HepG2 (cell line): Measurements from ENCODE around the gene LORICRIN. TPM values are rescaled to one million over a fixed set of nuclear protein-coding genes. Genes with fewer than 3 reads are reported as not detected.

ENCODE experiments used
- ATAC-seq: fragments of 200-7000 bp; cut with Tn5 transposase; 3 replicates; pipeline ENCODE4 v1.9.1; 2020; ENCODE audit warnings: mild to moderate bottlenecking, moderate library complexity
- BruUV-seq: library from RNA; stranded (reverse); fragments of 400-500 nt; replicated peaks from 2 replicates; lab custom pipeline; 2021; lab: Mats Ljungman, UMichigan
- CTCF ChIA-PET: fragments of 300-600 bp; formaldehyde crosslinking; extraction: SDS; loops from one replicate; lab custom pipeline; 2021; ENCODE audit warnings: low total read pairs, inconsistent platforms, low intra/inter-chr PET ratio; lab: Yijun Ruan, JAX
- POLR2A ChIA-PET: fragments of 350-600 bp; sonication (Branson Sonifier 250); formaldehyde crosslinking; loops from one replicate; lab custom pipeline; 2020; ENCODE audit warnings: antibody characterized with exemption, inconsistent platforms; lab: Yijun Ruan, JAX
- DNase-seq: peaks from one replicate; pipeline ENCODE4 v3.0.0-alpha.2; 2015; ENCODE audit warnings: low spot score
- FAIRE-seq: peaks from 3 replicates; lab custom pipeline; 2011; peaks lifted over from hg19 to GRCh38; lab: Jason Lieb, UNC
- H2AFZ ChIP-seq: one replicate; pipeline ENCODE4 v1.6.1; 2011; ENCODE audit warnings: low read length, inconsistent platforms
- H3K27ac ChIP-seq: fragments of 300-600 bp; 3 replicates; pipeline ENCODE4 v1.8.0; 2011; ENCODE audit warnings: mixed run types, mild to moderate bottlenecking, mixed read lengths, low read length, inconsistent platforms; ENCODE audit not compliant: insufficient read depth; ENCODE audit errors: extremely low read length
- H3K27me3 ChIP-seq, 2 experiments: fragments of 200-600 bp in 1 of 2; 2 replicates in 1 of 2; 3 replicates in 1 of 2; pipeline versions ENCODE4 v1.6.0 to v1.8.0; 2011; ENCODE audit warnings: low read length in 2 of 2, mild to moderate bottlenecking in 2 of 2, moderate library complexity in 2 of 2, inconsistent platforms in 1 of 2; ENCODE audit not compliant: insufficient read depth in 2 of 2, control insufficient read depth in 1 of 2
- H3K36me3 ChIP-seq, 2 experiments: fragments of 200-600 bp in 1 of 2; replicated peaks in 1 of 2; 2 replicates in 1 of 2; 3 replicates in 1 of 2; pipeline versions ENCODE4 v1.5.1 to v1.8.0; 2011; ENCODE audit warnings: low read length in 2 of 2, inconsistent platforms in 1 of 2; ENCODE audit not compliant: insufficient read depth in 2 of 2, control insufficient read depth in 1 of 2
- H3K4me1 ChIP-seq: 2 replicates; pipeline ENCODE4 v1.5.1; 2012; ENCODE audit warnings: low read length, inconsistent platforms; ENCODE audit not compliant: insufficient read depth
- H3K4me2 ChIP-seq: 2 replicates; pipeline ENCODE4 v1.6.0; 2011; ENCODE audit warnings: low read depth, low read length, inconsistent platforms
- H3K4me3 ChIP-seq, 3 experiments: fragments of 200-600 bp in 1 of 3; sonication (generic), shearing (Covaris generic) in 1 of 3; replicated peaks in 1 of 3; 2 replicates each; pipeline ENCODE4 v1.5.1; 2011 to 2016; ENCODE audit warnings: low read length in 3 of 3, inconsistent platforms in 2 of 3, low read depth in 2 of 3, mild to moderate bottlenecking in 2 of 3, control low read depth in 1 of 3, mixed read lengths in 1 of 3; ENCODE audit not compliant: insufficient read depth in 1 of 3
- H3K79me2 ChIP-seq: one replicate; pipeline ENCODE4 v1.6.1; 2011; ENCODE audit warnings: low read length, inconsistent platforms; ENCODE audit not compliant: insufficient read depth
- H3K9ac ChIP-seq: 2 replicates; pipeline ENCODE4 v1.6.0; 2011; ENCODE audit warnings: mild to moderate bottlenecking, low read depth, low read length, inconsistent platforms; ENCODE audit not compliant: insufficient read depth
- H3K9me3 ChIP-seq: 2 replicates; pipeline ENCODE4 v1.5.1; 2012; ENCODE audit warnings: mild to moderate bottlenecking, low read length
- H4K20me1 ChIP-seq: 2 replicates; pipeline ENCODE4 v1.6.0; 2011; ENCODE audit warnings: inconsistent platforms, mild to moderate bottlenecking, low read length, moderate library complexity; ENCODE audit not compliant: insufficient read depth
- ZNF20 ChIP-seq: sonication (generic); formaldehyde crosslinking; IDR thresholded peaks from 2 replicates; pipeline ENCODE4 v1.4.0; 2020; ENCODE audit warnings: mild to moderate bottlenecking, moderate library complexity, missing genetic modification reagents
- ZNF256 ChIP-seq: sonication (generic); formaldehyde crosslinking; conservative IDR thresholded peaks from 2 replicates; pipeline ENCODE4 v1.4.0; 2020; ENCODE audit warnings: missing genetic modification reagents
- ZNF674 ChIP-seq: sonication (generic); formaldehyde crosslinking; IDR thresholded peaks from 2 replicates; pipeline ENCODE4 v1.5.0; 2020; ENCODE audit warnings: low read depth, mild to moderate bottlenecking, missing genetic modification reagents
- ZNF749 ChIP-seq: sonication (generic); formaldehyde crosslinking; IDR thresholded peaks from 2 replicates; pipeline ENCODE4 v1.8.0; 2022; ENCODE audit warnings: mild to moderate bottlenecking, missing genetic modification reagents, moderate library complexity, borderline replicate concordance
- ZNF761 ChIP-seq: sonication (generic); formaldehyde crosslinking; conservative IDR thresholded peaks from 2 replicates; pipeline ENCODE4 v1.4.0; 2020; ENCODE audit warnings: mild to moderate bottlenecking, missing genetic modification reagents
- ZNF891 ChIP-seq: sonication (generic); formaldehyde crosslinking; IDR thresholded peaks from 2 replicates; pipeline ENCODE4 v1.5.0; 2020; ENCODE audit warnings: mild to moderate bottlenecking, missing genetic modification reagents
- WGBS: methylation state at CpG from one replicate; pipeline ENCODE4 v1.1.6; 2017; ENCODE audit warnings: low lambda C conversion rate; 5-methylcytosine and 5-hydroxymethylcytosine counted together
- in situ Hi-C: cut with HindIII; loops from 2 replicates; pipeline ENCODE4 v1.10.0; 2017; ENCODE audit warnings: low pct_unique_long_range_greater_than_20kb; ENCODE audit not compliant: extremely low pct_ligation_motif_present
- intact Hi-C: fragments of 100-400 bp; cut with micrococcal nuclease; formaldehyde crosslinking; loops from one replicate; pipeline ENCODE4 v1.10.0; 2022; ENCODE audit not compliant: unreplicated experiment
- polyA plus RNA-seq, 8 experiments: library from polyadenylated mRNA; depleted of rRNA in 3 of 8; stranded (reverse) in 7 of 8; unstranded in 1 of 8; fragments of >200 nt; fragmentation: Illumina TruSeq in 4 of 8; extraction: Trizol in 4 of 8; gene quantifications; 2 replicates each; pipeline versions ENCODE4 v1.2.1 to v1.2.3, GENCODE V29; 2011 to 2016; ENCODE audit warnings: low read depth in 4 of 8, missing spikeins in 1 of 8, mixed read lengths in 1 of 8; ENCODE audit not compliant: insufficient read depth in 1 of 8
- total RNA-seq, 5 experiments: library from RNA; depleted of rRNA; stranded (reverse); fragments of >200 nt; fragmentation: Illumina TruSeq; extraction: Trizol; gene quantifications; 2 replicates each; pipeline ENCODE4 v1.2.3, GENCODE V29; 2016; ENCODE audit warnings: low read depth in 1 of 5
- TF ChIP-seq, protein P1 (sequence below): sonication (generic); formaldehyde crosslinking; IDR thresholded peaks from 2 replicates; pipeline ENCODE4 v1.4.0; 2020; ENCODE audit warnings: low read depth, missing genetic modification reagents
- TF ChIP-seq, protein P2 (sequence below), 2 experiments: sonication (generic) in 1 of 2; formaldehyde crosslinking in 1 of 2; IDR thresholded peaks; 2 replicates each; pipeline versions ENCODE4 v1.4.0 to v1.6.1; 2016 to 2020; ENCODE audit warnings: borderline replicate concordance in 1 of 2, low read depth in 1 of 2, mild to moderate bottlenecking in 1 of 2, missing genetic modification reagents in 1 of 2
- TF ChIP-seq, protein P3 (sequence below): sonication (generic); formaldehyde crosslinking; IDR thresholded peaks from 2 replicates; pipeline ENCODE4 v1.9.0; 2021; ENCODE audit warnings: missing genetic modification reagents, borderline replicate concordance
- TF ChIP-seq, protein P4 (sequence below): sonication (generic); formaldehyde crosslinking; IDR thresholded peaks from 2 replicates; pipeline ENCODE4 v1.8.0; 2022; ENCODE audit warnings: mild to moderate bottlenecking, missing genetic modification reagents, moderate library complexity

Gene LORICRIN
- total and polyA plus RNA-seq, 2 of the 13 experiments (the other 11 are each of a cell fraction or from before 2014, with no cell fraction given) = not detected

DNA sequence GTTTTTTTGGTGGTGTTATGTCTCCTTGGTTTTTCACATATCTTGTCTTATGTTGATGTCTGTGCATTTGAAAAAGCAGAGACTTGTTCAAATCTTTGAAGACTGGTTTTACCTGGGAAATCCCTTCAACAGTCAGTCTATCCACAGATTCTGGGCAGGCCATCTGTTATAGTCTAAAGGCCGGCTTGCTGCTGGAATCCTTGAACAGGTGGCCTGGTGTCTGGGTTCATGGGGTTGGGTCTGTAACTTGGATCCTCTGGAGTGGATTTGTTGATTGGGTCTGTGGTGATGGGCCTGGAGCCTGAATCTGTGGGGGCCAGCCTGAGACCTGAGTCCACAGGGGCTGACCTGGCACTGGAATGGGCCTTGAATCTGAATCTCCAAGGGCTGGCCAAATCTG is 12.2 kb downstream of the LORICRIN start (continued):
- TF ChIP-seq, protein P1, sequence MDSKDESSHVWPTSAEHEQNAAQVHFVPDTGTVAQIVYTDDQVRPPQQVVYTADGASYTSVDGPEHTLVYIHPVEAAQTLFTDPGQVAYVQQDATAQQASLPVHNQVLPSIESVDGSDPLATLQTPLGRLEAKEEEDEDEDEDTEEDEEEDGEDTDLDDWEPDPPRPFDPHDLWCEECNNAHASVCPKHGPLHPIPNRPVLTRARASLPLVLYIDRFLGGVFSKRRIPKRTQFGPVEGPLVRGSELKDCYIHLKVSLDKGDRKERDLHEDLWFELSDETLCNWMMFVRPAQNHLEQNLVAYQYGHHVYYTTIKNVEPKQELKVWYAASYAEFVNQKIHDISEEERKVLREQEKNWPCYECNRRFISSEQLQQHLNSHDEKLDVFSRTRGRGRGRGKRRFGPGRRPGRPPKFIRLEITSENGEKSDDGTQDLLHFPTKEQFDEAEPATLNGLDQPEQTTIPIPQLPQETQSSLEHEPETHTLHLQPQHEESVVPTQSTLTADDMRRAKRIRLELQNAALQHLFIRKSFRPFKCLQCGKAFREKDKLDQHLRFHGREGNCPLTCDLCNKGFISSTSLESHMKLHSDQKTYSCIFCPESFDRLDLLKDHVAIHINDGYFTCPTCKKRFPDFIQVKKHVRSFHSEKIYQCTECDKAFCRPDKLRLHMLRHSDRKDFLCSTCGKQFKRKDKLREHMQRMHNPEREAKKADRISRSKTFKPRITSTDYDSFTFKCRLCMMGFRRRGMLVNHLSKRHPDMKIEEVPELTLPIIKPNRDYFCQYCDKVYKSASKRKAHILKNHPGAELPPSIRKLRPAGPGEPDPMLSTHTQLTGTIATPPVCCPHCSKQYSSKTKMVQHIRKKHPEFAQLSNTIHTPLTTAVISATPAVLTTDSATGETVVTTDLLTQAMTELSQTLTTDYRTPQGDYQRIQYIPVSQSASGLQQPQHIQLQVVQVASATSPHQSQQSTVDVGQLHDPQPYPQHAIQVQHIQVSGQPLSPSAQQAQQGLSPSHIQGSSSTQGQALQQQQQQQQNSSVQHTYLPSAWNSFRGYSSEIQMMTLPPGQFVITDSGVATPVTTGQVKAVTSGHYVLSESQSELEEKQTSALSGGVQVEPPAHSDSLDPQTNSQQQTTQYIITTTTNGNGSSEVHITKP = no peak
- no peak for TF ChIP-seq ZNF891 (CRISPR knock-in tag)

DNA sequence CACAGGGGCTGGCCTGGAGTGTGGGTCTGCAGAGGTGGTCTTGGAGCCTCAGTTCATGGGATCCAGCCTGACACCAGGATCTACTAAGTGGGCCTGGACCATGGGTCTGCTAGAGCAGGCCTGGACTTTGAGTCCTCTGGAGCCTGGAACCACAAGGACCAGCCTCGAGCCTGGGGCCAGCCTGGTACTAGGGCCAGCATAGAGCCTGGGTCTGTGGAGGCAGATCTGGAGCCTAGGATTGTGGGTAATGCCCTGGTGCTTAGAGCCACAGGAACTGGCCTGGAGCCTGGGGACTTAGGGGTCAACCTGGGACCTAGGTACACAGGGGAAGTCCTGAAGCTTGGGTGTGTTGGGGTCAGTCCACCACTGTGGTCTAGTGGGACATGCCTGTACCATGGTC is 12.7 kb downstream of the LORICRIN start:
- ChIA-PET POLR2A (no interaction called here), CTCF (no interaction called here)
- H3K36me3 ChIP-seq = no peaks in the 10 kb centered on the region
- H3K27me3 ChIP-seq = peaks cover 0 to 3% of the 10 kb centered on the region in 2 experiments; a peak in 1 of 5 replicates
- intact Hi-C loops = no loop called here
- ATAC-seq (no peak), DNase-seq (no peak), FAIRE-seq (no peak)
- no peak overlapping the region for H3K4me2 ChIP-seq
- no TSS peak for BruUV-seq
- H3K4me3 ChIP-seq = no peak overlapping the region
- H3K4me1 ChIP-seq = no peaks in the 10 kb centered on the region
- no CpG with 5 or more reads among the region's 1 CpG for WGBS
- H2AFZ ChIP-seq = no peak overlapping the region
- TF ChIP-seq ZNF20 (CRISPR knock-in tag) (no peak), ZNF256 (CRISPR knock-in tag) (no peak), ZNF749 (CRISPR knock-in tag) (no peak), ZNF761 (no peak), ZNF674 (CRISPR knock-in tag) (no peak)
- TF ChIP-seq, protein P2, sequence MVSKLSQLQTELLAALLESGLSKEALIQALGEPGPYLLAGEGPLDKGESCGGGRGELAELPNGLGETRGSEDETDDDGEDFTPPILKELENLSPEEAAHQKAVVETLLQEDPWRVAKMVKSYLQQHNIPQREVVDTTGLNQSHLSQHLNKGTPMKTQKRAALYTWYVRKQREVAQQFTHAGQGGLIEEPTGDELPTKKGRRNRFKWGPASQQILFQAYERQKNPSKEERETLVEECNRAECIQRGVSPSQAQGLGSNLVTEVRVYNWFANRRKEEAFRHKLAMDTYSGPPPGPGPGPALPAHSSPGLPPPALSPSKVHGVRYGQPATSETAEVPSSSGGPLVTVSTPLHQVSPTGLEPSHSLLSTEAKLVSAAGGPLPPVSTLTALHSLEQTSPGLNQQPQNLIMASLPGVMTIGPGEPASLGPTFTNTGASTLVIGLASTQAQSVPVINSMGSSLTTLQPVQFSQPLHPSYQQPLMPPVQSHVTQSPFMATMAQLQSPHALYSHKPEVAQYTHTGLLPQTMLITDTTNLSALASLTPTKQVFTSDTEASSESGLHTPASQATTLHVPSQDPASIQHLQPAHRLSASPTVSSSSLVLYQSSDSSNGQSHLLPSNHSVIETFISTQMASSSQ (IDR thresholded peaks at IDR 0.05; ENCODE audit: low read depth) = no peak
- TF ChIP-seq, protein P2 (CRISPR knock-in tag; IDR thresholded peaks at IDR 0.05; ENCODE audit: borderline replicate concordance) = no peak
- TF ChIP-seq, protein P3, sequence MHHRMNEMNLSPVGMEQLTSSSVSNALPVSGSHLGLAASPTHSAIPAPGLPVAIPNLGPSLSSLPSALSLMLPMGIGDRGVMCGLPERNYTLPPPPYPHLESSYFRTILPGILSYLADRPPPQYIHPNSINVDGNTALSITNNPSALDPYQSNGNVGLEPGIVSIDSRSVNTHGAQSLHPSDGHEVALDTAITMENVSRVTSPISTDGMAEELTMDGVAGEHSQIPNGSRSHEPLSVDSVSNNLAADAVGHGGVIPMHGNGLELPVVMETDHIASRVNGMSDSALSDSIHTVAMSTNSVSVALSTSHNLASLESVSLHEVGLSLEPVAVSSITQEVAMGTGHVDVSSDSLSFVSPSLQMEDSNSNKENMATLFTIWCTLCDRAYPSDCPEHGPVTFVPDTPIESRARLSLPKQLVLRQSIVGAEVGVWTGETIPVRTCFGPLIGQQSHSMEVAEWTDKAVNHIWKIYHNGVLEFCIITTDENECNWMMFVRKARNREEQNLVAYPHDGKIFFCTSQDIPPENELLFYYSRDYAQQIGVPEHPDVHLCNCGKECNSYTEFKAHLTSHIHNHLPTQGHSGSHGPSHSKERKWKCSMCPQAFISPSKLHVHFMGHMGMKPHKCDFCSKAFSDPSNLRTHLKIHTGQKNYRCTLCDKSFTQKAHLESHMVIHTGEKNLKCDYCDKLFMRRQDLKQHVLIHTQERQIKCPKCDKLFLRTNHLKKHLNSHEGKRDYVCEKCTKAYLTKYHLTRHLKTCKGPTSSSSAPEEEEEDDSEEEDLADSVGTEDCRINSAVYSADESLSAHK (CRISPR knock-in tag) = no peak
- TF ChIP-seq, protein P4, sequence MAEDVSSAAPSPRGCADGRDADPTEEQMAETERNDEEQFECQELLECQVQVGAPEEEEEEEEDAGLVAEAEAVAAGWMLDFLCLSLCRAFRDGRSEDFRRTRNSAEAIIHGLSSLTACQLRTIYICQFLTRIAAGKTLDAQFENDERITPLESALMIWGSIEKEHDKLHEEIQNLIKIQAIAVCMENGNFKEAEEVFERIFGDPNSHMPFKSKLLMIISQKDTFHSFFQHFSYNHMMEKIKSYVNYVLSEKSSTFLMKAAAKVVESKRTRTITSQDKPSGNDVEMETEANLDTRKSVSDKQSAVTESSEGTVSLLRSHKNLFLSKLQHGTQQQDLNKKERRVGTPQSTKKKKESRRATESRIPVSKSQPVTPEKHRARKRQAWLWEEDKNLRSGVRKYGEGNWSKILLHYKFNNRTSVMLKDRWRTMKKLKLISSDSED = no peak
- TF ChIP-seq, all 625 proteins: peak for 0
- H3K9me3 ChIP-seq = no peaks in the 10 kb centered on the region
- H3K27ac ChIP-seq = no peak overlapping the region
- in situ Hi-C loops = no loop called here
- no peaks in the 10 kb centered on the region for H4K20me1 ChIP-seq
- no peak overlapping the region for H3K9ac ChIP-seq
- no peaks in the 10 kb centered on the region for H3K79me2 ChIP-seq
